Sigmoid colon (tissue), 4 donors: ENCODE measurements around the gene UGT1A10.

ENCODE experiments used
- EP300 ChIP-seq, 4 donors: sonication (generic); formaldehyde crosslinking; IDR thresholded peaks; one replicate each; pipeline ENCODE4 v1.6.1; 2017; ENCODE audit warnings: antibody characterized with exemption in 4 of 4
- POLR2A ChIP-seq, 2 donors: fragments of 450-650 bp; IDR thresholded peaks; one replicate each; pipeline ENCODE4 v1.6.1; 2016; ENCODE audit warnings: antibody characterized with exemption in 2 of 2, mild to moderate bottlenecking in 2 of 2, moderate library complexity in 2 of 2
- POLR2AphosphoS5 ChIP-seq, 4 donors: sonication (generic); formaldehyde crosslinking; IDR thresholded peaks; one replicate each; pipeline ENCODE4 v1.6.1; 2017; ENCODE audit warnings: antibody characterized with exemption in 4 of 4
- TF ChIP-seq, protein P1 (sequence below), 4 experiments: fragments of 450-650 bp in 3 of 4; fragments of 200-600 bp in 1 of 4; IDR thresholded peaks; one replicate each; pipeline ENCODE4 v1.5.1; 2016 to 2019; ENCODE audit warnings: antibody characterized with exemption in 4 of 4, mild to moderate bottlenecking in 3 of 4, moderate library complexity in 2 of 4

DNA sequence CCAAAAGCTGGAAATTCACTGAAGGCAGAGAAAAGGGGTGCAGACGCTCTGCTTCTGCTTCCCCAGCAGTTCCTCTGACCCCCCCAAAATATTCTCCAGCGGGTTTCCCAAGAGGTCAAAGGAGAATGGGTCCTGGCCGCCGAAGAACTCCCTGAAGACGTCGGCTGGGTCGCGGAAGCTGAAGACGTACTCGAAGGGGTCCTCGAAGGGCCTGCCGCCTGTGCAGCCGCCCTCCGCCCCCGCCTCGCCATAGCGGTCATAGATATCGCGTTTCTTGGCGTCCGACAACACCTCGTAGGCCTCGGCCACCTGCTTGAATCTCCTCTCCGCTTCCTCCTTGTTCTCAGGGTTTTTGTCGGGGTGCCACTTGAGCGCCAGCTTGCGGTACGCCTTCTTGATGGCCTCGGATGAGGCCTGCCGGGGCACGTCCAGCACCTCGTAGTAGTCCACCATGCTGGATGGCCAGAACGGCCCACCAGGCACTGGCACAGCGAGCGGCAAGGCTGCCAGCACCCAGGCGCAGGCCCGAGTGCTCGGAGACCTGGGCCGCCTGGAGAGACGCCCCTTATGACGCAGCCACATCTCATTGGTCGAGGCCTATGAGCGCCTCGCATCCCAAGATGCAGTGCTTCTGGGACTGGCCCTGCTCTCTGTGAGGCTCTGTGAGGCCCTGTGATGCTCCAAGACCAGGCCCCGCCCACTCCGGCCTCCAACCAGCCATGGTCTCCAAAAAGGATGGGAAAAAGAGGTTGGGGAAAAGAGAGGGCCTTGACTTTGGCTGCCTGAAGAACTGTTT lies 107.4 kb downstream of the UGT1A10 start:
- no peak for TF ChIP-seq EP300 (IDR thresholded peaks at IDR 0.05)
- TF ChIP-seq, protein P1, sequence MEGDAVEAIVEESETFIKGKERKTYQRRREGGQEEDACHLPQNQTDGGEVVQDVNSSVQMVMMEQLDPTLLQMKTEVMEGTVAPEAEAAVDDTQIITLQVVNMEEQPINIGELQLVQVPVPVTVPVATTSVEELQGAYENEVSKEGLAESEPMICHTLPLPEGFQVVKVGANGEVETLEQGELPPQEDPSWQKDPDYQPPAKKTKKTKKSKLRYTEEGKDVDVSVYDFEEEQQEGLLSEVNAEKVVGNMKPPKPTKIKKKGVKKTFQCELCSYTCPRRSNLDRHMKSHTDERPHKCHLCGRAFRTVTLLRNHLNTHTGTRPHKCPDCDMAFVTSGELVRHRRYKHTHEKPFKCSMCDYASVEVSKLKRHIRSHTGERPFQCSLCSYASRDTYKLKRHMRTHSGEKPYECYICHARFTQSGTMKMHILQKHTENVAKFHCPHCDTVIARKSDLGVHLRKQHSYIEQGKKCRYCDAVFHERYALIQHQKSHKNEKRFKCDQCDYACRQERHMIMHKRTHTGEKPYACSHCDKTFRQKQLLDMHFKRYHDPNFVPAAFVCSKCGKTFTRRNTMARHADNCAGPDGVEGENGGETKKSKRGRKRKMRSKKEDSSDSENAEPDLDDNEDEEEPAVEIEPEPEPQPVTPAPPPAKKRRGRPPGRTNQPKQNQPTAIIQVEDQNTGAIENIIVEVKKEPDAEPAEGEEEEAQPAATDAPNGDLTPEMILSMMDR (IDR thresholded peaks at IDR 0.05) = no peak
- TF ChIP-seq POLR2AphosphoS5 (IDR thresholded peaks at IDR 0.05) = no peak
- TF ChIP-seq POLR2A (IDR thresholded peaks at IDR 0.05) = no peak
